ENCODE measurements around the gene MAP1LC3B2.
A peak's percentile ranks its signal among the peaks of the same experiment; 100 is the strongest.

MAP1LC3B2 gene

DNA sequence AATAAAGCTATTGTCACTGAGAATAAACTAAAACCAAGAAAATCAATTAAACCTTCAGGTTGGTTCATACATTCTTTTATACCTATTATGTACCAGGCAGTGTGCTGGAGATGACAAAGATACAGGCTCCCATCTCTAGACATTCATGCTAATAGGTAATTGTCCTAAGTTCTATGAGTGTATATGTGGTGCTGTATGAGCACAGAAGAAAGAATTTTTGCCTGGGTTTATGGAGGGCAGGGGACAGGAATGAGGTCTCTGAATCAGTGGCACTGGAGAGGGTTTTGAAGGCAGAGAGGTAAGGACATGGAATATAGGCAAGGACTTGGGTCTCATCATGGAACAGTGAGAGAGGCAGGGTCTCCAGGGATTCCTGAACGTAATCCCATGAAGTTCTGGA lies 38.7 kb downstream of the MAP1LC3B2 start:
- DNase-seq = no peak

GRCh38 chr12:116598311-116599284 lies 39.4 kb downstream of the MAP1LC3B2 start:
- DNase-seq = peak; percentile 49

DNA sequence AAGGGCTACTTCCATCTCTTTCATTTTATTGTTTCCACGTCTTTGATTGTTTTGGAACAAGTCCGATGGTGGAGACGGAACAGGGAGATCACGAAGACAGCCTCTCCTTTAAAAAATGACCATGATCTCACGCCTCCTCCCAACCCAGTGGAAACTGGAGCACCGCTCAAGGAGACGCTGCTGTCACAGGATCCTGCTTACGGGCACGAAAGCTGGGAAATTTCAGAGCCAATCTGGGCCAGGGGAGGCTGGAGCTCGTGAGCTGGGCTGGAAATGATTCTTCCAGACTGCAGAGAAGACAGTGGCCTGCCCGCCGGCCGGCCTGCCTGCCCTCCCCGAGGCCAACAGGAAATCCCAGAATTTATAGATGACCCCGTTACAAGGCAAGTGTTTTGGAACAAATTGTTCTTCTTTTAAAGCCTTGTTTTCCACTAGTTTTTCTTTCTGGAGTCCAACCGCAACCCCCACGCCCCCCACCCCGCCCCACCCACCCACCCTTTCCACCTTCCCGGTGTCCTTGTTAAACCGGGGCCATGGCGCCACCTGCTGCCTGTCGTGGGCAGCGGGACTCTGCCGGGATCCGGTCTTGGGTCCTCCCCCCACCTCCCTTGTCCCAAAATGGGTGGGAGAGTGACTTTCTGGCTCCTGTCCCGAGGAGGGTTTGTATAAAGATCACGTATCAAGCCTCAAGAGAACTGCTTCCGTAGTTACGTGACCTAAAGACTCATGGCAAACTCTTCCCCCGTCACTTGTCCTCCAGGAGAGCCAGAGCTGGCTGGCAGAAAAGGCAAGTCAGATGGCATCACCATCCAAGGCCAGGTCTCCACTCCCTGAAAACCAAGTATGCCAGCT lies 40.3 kb downstream of the MAP1LC3B2 start:
- DNase-seq = peak; percentile 77

- DNase-seq = peak; percentile 77
Observed at GRCh38 chr12:116600959-116601918, 42.1 kb downstream of the MAP1LC3B2 start.

- DNase-seq = no peak
Observed at GRCh38 chr12:116601933-116602810, 43.0 kb downstream of the MAP1LC3B2 start.

- DNase-seq = no peak
Observed at GRCh38 chr12:116603546-116604177, 44.5 kb downstream of the MAP1LC3B2 start.

- no peak for DNase-seq
Observed at GRCh38 chr12:116604178-116604895, 45.2 kb downstream of the MAP1LC3B2 start.

DNA sequence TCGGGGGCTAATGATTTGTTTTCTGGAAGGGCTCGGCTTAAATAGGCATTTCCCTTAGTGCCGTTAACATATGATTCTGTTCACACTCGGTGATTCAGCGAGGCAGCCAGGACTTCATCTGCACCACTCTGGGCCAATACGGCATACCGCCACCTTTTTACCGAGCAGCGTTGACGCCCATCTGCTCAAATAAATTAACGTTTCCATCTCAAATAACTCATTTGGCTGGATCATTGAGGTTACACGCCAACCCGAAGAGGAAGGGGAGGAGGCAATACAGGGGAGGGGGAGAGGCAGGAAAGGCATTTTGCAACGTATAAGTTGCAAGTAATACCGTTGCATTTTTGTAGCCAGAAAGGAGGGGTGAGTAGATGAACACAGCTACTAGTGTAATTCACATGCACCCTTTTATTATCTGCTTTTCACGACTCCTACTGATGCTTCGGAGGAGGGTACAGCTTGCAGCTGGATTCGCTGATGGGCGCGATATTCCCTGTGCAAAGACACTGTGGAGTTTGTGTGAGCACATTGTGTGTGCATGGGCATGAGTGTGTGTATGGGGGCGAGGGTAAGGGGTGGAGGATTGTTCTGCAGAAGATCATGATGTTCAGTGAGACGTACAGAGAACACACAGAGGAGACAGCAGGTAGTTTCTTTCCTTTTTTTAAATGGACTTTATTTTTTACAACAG lies 45.9 kb downstream of the MAP1LC3B2 start:
- no peak for DNase-seq

- DNase-seq = no peak
Observed at GRCh38 chr12:116606397-116606796, 47.2 kb downstream of the MAP1LC3B2 start.

DNA sequence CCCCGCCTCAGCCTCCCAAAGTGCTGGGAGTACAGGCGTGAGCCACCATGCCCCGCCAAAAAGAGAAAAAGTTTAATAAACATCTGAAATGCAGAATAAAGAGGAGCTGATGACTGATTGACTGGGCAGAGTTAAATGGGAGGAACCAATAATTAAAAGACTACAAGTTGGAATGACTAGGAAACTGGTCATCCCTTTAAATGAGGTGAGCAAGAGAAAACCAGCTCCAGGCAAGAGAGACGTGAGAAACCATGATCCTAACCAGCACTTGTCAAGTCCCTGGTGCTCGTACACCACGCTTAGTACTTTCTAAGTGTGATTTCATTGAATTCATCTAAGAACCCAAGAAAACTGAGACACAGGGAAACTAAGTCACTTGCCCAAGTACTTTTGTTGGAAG lies 47.9 kb downstream of the MAP1LC3B2 start:
- DNase-seq = no peak

DNA sequence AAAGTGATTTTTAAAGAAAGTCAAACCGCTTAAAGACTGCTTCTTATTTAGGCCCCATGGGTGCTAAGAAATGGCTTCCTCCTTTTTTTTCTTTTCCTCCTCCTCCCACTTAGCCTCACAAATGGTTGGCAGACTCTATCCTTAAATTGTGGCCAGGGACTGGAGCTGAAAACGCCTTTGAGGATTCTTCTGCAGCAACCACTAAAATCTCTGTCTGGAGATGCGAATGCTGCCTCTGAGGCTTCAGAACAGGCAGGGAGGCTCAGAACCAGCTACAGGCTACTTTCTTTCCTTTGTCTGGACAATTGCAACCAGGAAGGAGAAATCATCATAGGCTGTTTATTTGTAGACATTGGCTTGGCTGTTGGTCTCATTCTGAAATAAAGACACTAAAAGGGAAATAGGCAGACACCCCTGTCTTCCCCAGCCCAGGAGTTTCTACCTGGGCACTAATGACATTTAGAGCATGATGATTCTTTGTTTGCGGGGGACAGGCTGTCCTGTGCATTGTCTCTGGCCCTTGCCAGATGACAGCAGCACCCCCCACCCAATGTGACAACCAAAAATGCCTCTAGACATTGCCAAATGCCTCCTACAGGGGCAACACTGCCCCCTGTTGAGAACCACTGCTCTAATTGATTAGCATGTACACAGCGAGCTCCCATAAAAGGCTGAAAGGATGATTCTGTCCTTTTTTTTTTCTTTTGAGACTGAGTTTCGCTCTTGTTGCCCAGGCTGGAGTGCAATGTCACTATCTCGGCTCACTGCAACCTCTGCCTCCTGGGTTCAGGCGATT lies 50.3 kb downstream of the MAP1LC3B2 start:
- peak; percentile 60 for DNase-seq

DNA sequence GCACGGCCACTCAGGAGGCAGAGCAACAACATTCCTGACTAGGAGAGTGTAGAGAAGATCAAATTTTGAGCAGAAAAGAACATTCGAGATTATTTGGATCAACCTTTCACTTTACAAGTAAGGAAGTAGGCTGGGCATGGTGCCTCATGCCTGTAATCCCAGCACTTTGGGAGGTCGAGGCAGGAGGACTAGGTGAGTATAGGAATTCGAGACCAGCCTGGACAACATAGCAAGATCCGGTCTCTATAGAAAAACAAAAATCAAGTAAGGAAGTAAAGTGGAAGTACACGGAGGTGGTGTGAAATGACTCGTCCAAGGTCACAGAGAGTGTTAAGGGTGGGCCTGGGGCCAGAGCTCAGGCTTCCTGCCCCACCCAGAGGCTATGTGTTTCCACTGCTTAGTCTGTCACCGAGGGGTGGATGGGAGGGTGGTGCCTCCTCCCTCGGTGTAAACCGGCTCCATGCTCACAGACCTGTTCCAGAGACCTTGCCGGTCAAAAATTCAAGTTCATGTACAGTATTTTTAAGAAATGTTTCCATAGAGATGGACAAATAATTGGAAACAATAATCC lies 51.9 kb downstream of the MAP1LC3B2 start:
- no peak for DNase-seq

DNA sequence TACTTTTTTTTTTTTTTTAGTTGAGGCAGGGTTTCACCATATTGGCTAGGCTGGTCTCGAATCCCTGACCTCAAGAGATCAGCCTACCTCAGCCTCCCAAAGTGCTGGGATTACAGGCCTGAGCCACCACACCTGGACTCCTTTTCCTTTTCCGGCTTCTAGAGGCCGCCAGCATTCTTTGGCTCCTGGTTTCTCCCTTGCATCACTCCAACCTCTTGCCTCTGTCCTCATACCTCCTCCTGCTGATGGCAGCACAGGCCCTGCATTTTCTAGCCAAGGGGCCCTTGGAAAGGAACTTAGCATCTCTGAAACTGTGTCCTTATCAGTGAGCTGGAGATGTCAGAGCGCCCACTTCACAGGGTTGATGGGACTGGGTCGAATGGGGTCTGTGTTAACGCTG lies 53.3 kb downstream of the MAP1LC3B2 start:
- DNase-seq = no peak

DNA sequence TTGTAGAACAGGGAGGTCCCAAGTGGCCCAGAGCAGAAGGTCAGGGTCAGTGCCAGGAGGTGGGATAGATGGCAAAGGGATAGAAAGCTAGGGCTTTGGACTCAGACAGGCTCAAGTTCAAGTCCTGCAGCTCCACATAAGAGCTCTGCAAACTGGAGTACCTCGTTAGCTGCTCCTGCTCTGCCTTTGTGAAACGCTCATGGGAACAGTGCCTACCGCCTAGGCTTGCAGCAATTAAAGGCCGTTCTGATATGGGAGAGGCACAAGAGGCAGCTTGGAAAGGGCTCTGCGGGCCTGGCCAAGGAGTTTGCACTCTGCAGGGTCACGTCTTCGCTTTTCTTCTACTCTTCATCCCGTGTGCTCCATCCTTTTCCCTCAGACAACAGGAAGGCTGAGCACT lies 54.1 kb downstream of the MAP1LC3B2 start:
- no peak for DNase-seq

GRCh38 chr12:116614194-116614915 lies 55.2 kb downstream of the MAP1LC3B2 start:
- no peak for DNase-seq

DNA sequence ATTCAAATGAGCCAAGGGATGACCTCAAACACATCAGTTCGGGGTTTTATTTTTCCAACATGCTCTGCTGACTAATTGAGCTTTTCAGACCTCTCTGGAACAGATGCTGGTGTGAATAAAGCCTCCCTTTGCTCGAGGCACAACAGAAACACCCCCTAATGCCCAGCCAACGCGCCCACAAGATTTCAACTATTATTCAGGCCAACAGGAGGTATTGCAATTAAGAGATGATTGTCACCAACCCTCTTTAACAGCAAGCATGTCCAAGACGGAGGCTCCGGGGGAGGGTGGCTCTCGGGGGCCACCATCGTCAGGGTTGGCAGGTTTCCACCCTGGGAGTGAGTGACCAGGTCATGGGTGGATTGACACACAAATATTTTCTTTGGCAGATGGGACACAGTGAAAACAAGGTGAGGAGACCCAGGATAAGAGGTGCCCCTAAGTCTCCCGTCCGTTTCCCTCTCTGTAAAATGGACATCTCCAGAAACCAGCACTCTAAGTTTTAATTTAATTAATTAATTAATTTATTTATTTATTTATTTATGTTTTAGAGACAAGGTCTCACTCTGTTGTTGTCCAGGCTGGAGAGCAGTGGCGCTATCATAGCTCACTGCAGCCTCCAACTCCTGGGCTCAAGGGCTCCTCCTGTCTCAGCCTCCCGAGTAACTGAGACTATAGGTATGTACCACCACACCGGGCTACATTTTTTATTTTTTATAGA lies 56.1 kb downstream of the MAP1LC3B2 start:
- no peak for DNase-seq

Data from hematopoietic multipotent progenitor cell treated with erythropoietin and hydrocortisone succinate and interleukin-3 and kit ligand, for 8 days (in vitro differentiated cells).